Gastroesophageal sphincter (tissue), 3 donors: ENCODE results near the gene NAT9.

Experiments used
- EP300 ChIP-seq: sonication (generic); formaldehyde crosslinking; IDR thresholded peaks from one replicate; pipeline ENCODE4 v1.6.1; 2017; ENCODE audit warnings: antibody characterized with exemption, mild to moderate bottlenecking
- POLR2A ChIP-seq, 2 donors: fragments of 450-650 bp; IDR thresholded peaks; one replicate each; pipeline ENCODE4 v1.6.1; 2017; ENCODE audit warnings: antibody characterized with exemption in 2 of 2, mild to moderate bottlenecking in 2 of 2, moderate library complexity in 1 of 2
- POLR2AphosphoS5 ChIP-seq: sonication (generic); formaldehyde crosslinking; IDR thresholded peaks from one replicate; pipeline ENCODE4 v1.6.1; 2017; ENCODE audit warnings: antibody characterized with exemption
- TF ChIP-seq, protein P1 (sequence below), 4 experiments: fragments of 200-600 bp in 2 of 4; fragments of 450-650 bp in 2 of 4; sonication (generic) in 1 of 4; IDR thresholded peaks; one replicate each; pipeline ENCODE4 v1.5.1; 2017 to 2019; ENCODE audit warnings: antibody characterized with exemption in 4 of 4, mild to moderate bottlenecking in 2 of 4, moderate library complexity in 2 of 4

DNA sequence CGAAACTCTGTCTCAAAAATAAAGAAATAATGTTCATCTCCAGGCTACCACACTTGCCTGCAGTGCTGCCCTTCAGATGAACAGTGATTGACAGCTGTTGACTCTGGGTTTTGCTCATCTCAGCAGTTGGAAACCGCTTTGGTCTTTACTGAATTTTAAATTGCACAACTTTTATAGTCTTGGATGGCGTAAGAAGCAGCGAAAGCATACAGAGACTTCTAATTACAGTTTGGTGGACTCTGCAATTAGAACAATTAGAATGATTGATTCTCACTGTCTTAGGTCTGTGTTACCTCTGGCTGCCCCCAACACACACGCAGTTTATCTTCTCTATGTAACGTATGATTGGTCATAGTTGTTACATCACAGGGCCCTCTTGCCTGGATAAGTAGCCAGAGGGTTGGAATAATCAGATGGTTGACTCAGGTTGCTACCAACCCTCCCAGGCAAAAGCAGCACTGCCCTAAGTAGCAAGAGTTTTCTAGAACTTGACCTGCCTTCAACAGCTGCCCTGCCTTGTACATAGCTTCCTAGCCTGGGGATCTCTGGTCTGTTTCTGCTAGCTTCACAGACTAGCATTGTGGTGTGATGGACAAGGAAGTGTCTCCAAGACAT, 1.9 kb upstream of the NAT9 start:
- TF ChIP-seq, protein P1, sequence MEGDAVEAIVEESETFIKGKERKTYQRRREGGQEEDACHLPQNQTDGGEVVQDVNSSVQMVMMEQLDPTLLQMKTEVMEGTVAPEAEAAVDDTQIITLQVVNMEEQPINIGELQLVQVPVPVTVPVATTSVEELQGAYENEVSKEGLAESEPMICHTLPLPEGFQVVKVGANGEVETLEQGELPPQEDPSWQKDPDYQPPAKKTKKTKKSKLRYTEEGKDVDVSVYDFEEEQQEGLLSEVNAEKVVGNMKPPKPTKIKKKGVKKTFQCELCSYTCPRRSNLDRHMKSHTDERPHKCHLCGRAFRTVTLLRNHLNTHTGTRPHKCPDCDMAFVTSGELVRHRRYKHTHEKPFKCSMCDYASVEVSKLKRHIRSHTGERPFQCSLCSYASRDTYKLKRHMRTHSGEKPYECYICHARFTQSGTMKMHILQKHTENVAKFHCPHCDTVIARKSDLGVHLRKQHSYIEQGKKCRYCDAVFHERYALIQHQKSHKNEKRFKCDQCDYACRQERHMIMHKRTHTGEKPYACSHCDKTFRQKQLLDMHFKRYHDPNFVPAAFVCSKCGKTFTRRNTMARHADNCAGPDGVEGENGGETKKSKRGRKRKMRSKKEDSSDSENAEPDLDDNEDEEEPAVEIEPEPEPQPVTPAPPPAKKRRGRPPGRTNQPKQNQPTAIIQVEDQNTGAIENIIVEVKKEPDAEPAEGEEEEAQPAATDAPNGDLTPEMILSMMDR (IDR thresholded peaks at IDR 0.05), result no peak
- TF ChIP-seq POLR2AphosphoS5 (no peak), POLR2A (IDR thresholded peaks at IDR 0.05) (no peak), EP300 (no peak)
